GM12878 (cell line): ENCODE measurements around the gene SCMH1. TPM values are rescaled to one million over a fixed set of nuclear protein-coding genes. Genes with fewer than 3 reads are reported as not detected.

ENCODE experiments used
- ATAC-seq: fragments of 200-7000 bp; cut with Tn5 transposase; 3 replicates; pipeline ENCODE4 v1.9.1; 2020; ENCODE audit warnings: mild to moderate bottlenecking, moderate library complexity
- BruUV-seq: library from RNA; stranded (reverse); fragments of 400-500 nt; replicated peaks from 2 replicates; lab custom pipeline; 2021; lab: Mats Ljungman, UMichigan
- CTCF ChIA-PET: fragments of 300-600 bp; sonication (Branson Sonifier 250); formaldehyde crosslinking; extraction: SDS; loops from one replicate; lab custom pipeline; 2021; ENCODE audit warnings: inconsistent platforms; lab: Yijun Ruan, JAX
- POLR2A ChIA-PET: fragments of 350-600 bp; formaldehyde crosslinking; extraction: SDS; loops from one replicate; lab custom pipeline; 2021; ENCODE audit warnings: inconsistent platforms; lab: Charles Lee
- RAD21 ChIA-PET: fragments of 300-600 bp; sonication (Branson Sonifier 250); formaldehyde crosslinking; loops from one replicate; lab custom pipeline; 2023; ENCODE audit warnings: antibody characterized with exemption; ENCODE audit not compliant: unreplicated experiment; lab: Charles Lee
- SMC1A ChIA-PET: fragments of 300-600 bp; sonication (Branson Sonifier 250); formaldehyde crosslinking; loops from one replicate; lab custom pipeline; 2023; ENCODE audit not compliant: unreplicated experiment, uncharacterized antibody; lab: Charles Lee
- DNase-seq: peaks from one replicate; pipeline ENCODE4 v3.0.0-alpha.2; 2011; ENCODE audit warnings: low read depth, low spot score
- FAIRE-seq: peaks from 3 replicates; lab custom pipeline; 2011; peaks lifted over from hg19 to GRCh38; lab: Jason Lieb, UNC
- H2AFZ ChIP-seq: 2 replicates; pipeline ENCODE4 v1.6.0; 2011; ENCODE audit warnings: low read depth, low read length, control low read depth; ENCODE audit not compliant: control insufficient read depth
- H3K27ac ChIP-seq: 2 replicates; pipeline ENCODE4 v1.5.1; 2011; ENCODE audit warnings: control low read depth; ENCODE audit not compliant: control insufficient read depth, insufficient read depth
- H3K27me3 ChIP-seq, 2 experiments: replicated peaks in 1 of 2; 2 replicates each; pipeline versions ENCODE4 v1.6.0 to v1.6.1; 2011; ENCODE audit warnings: low read length in 1 of 2; ENCODE audit not compliant: control insufficient read depth in 2 of 2, insufficient read depth in 2 of 2
- H3K36me3 ChIP-seq, 2 experiments: 2 replicates each; pipeline ENCODE4 v1.5.1; 2011; ENCODE audit warnings: low read length in 1 of 2; ENCODE audit not compliant: control insufficient read depth in 2 of 2, insufficient read depth in 2 of 2
- H3K4me1 ChIP-seq: 2 replicates; pipeline ENCODE4 v1.6.1; 2011; ENCODE audit warnings: mild to moderate bottlenecking, low read length, moderate library complexity, mixed read lengths; ENCODE audit not compliant: control insufficient read depth, insufficient read depth
- H3K4me2 ChIP-seq: 2 replicates; pipeline ENCODE4 v1.6.0; 2011; ENCODE audit warnings: control low read depth; ENCODE audit not compliant: control insufficient read depth, insufficient read depth
- H3K4me3 ChIP-seq: fragments of 200-600 bp; sonication (generic); 2 replicates; pipeline ENCODE4 v1.5.1; 2016
- H3K79me2 ChIP-seq: 2 replicates; pipeline ENCODE4 v1.6.0; 2011; ENCODE audit warnings: low read length; ENCODE audit not compliant: control insufficient read depth, insufficient read depth
- H3K9ac ChIP-seq: 2 replicates; pipeline ENCODE4 v1.8.0; 2011; ENCODE audit warnings: low read length, control low read depth, mixed read lengths; ENCODE audit not compliant: control insufficient read depth, insufficient read depth
- H3K9me3 ChIP-seq: replicated peaks from 3 replicates; pipeline ENCODE4 v1.5.1; 2011; ENCODE audit warnings: mild to moderate bottlenecking, low read length; ENCODE audit not compliant: control insufficient read depth, insufficient read depth
- H4K20me1 ChIP-seq: 2 replicates; pipeline ENCODE4 v1.6.0; 2011; ENCODE audit not compliant: control insufficient read depth, insufficient read depth
- BRCA1 ChIP-seq: IDR thresholded peaks from 2 replicates; pipeline ENCODE4 v1.6.1; 2011; ENCODE audit warnings: low read depth, low read length, improper control_type of control experiment
- CBFB ChIP-seq: IDR thresholded peaks from 2 replicates; pipeline ENCODE4 v1.6.1; 2016; ENCODE audit warnings: antibody characterized with exemption, low read depth
- CBX3 ChIP-seq: fragments of 200-600 bp; sonication (generic); IDR thresholded peaks from 2 replicates; pipeline ENCODE4 v1.6.1; 2016; ENCODE audit warnings: low read depth, borderline replicate concordance
- CHD2 ChIP-seq: IDR thresholded peaks from 2 replicates; pipeline ENCODE4 v1.6.1; 2011; ENCODE audit warnings: low read depth, low read length, improper control_type of control experiment, borderline replicate concordance
- CHD4 ChIP-seq: fragments of 200-600 bp; sonication (generic); IDR thresholded peaks from 2 replicates; pipeline ENCODE4 v1.6.1; 2016; ENCODE audit warnings: mild to moderate bottlenecking
- EP300 ChIP-seq, 2 experiments: fragments of 150-350 bp in 1 of 2; IDR thresholded peaks; 2 replicates each; pipeline ENCODE4 v1.6.1; 2011 to 2012; ENCODE audit warnings: low read depth in 2 of 2, low read length in 2 of 2, borderline replicate concordance in 1 of 2, improper control_type of control experiment in 1 of 2, inconsistent platforms in 1 of 2; ENCODE audit not compliant: control insufficient read depth in 1 of 2
- MXI1 ChIP-seq: fragments of 150-350 bp; IDR thresholded peaks from 2 replicates; pipeline ENCODE4 v1.6.1; 2011; ENCODE audit warnings: low read depth, mild to moderate bottlenecking, inconsistent platforms, low read length, improper control_type of control experiment
- POLR2AphosphoS2 ChIP-seq: IDR thresholded peaks from 2 replicates; pipeline ENCODE4 v1.6.1; 2011; ENCODE audit warnings: low read depth, mild to moderate bottlenecking, low read length, improper control_type of control experiment, moderate library complexity
- RAD51 ChIP-seq: fragments of 450-650 bp; IDR thresholded peaks from 2 replicates; pipeline ENCODE4 v1.6.1; 2016; ENCODE audit warnings: moderate library complexity, mild to moderate bottlenecking, inconsistent platforms
- RB1 ChIP-seq: fragments of 450-650 bp; formaldehyde crosslinking; IDR thresholded peaks from 2 replicates; pipeline ENCODE4 v1.6.1; 2017; ENCODE audit warnings: mild to moderate bottlenecking, borderline replicate concordance
- SMARCA5 ChIP-seq: fragments of 450-650 bp; IDR thresholded peaks from 2 replicates; pipeline ENCODE4 v1.6.1; 2017; ENCODE audit warnings: mild to moderate bottlenecking
- SREBF2 ChIP-seq: IDR thresholded peaks from 2 replicates; pipeline ENCODE4 v1.6.1; 2012; ENCODE audit warnings: mild to moderate bottlenecking, low read length
- TBL1XR1 ChIP-seq: IDR thresholded peaks from 2 replicates; pipeline ENCODE4 v1.6.1; 2012; ENCODE audit warnings: low read depth, low read length, improper control_type of control experiment
- ZNF207 ChIP-seq: fragments of 450-650 bp; IDR thresholded peaks from 2 replicates; pipeline ENCODE4 v1.6.1; 2014; ENCODE audit warnings: antibody characterized with exemption, mild to moderate bottlenecking, borderline replicate concordance
- ZNF217 ChIP-seq: fragments of 450-650 bp; IDR thresholded peaks from 2 replicates; pipeline ENCODE4 v1.6.1; 2017; ENCODE audit warnings: antibody characterized with exemption, mild to moderate bottlenecking
- ZNF24 ChIP-seq: fragments of 450-650 bp; IDR thresholded peaks from 2 replicates; pipeline ENCODE4 v1.6.1; 2017; ENCODE audit warnings: antibody characterized with exemption, mild to moderate bottlenecking
- ZZZ3 ChIP-seq: IDR thresholded peaks from 2 replicates; pipeline ENCODE4 v1.6.1; 2011; ENCODE audit warnings: low read depth; ENCODE audit not compliant: control insufficient read depth, insufficient read length
- WGBS: methylation state at CpG from one replicate; pipeline ENCODE4 v1.1.6; 2016; ENCODE audit warnings: low lambda C conversion rate; ENCODE audit not compliant: insufficient replicate concordance, insufficient coverage; ENCODE audit errors: missing lambda C conversion rate; 5-methylcytosine and 5-hydroxymethylcytosine counted together
- in situ Hi-C: fragments of 300-500 bp; cut with MboI; formaldehyde crosslinking; loops from 9 replicates; pipeline ENCODE4 v1.14.3; 2018; ENCODE audit warnings: mixed read lengths
- intact Hi-C: fragments of 100-400 bp; cut with micrococcal nuclease; formaldehyde crosslinking; loops from one replicate; pipeline ENCODE4 v1.14.2; 2022; ENCODE audit not compliant: unreplicated experiment
- polyA plus RNA-seq, 11 experiments: library from polyadenylated mRNA; depleted of rRNA in 4 of 11; unstranded in 6 of 11; stranded (reverse) in 5 of 11; fragments of >200 nt; fragmentation: Nextera tagmentation in 4 of 11; fragmentation: Illumina TruSeq in 1 of 11; extraction: Ambion mirVana in 4 of 11; extraction: Trizol in 1 of 11; gene quantifications; 1 replicate in 1 of 11; 2 replicates in 10 of 11; pipeline versions ENCODE4 v1.2.1 to v1.2.3, GENCODE V29; 2011 to 2016; ENCODE audit warnings: inconsistent platforms in 2 of 11, missing spikeins in 2 of 11, low read depth in 1 of 11
- total RNA-seq, 4 experiments: library from RNA; depleted of rRNA in 3 of 4; stranded (reverse); fragments of >200 nt in 3 of 4; fragmentation: Illumina TruSeq in 1 of 4; extraction: Trizol in 1 of 4; gene quantifications; 2 replicates each; pipeline versions ENCODE4 v1.2.1 to v1.2.3, GENCODE V29; 2013 to 2021
- TF ChIP-seq, protein P1 (sequence below): IDR thresholded peaks from 2 replicates; pipeline ENCODE4 v1.6.1; 2012; ENCODE audit warnings: low read length, inconsistent platforms
- TF ChIP-seq, protein P2 (sequence below): fragments of 450-650 bp; formaldehyde crosslinking; IDR thresholded peaks from 2 replicates; pipeline ENCODE4 v1.4.0; 2022; ENCODE audit warnings: mild to moderate bottlenecking, moderate library complexity

Gene SCMH1
- total and polyA plus RNA-seq, 10 of the 15 experiments (the other 5 are each of a cell fraction or from before 2014, with no cell fraction given) = 7.5 to 44.1 (median 27.8) TPM

DNA sequence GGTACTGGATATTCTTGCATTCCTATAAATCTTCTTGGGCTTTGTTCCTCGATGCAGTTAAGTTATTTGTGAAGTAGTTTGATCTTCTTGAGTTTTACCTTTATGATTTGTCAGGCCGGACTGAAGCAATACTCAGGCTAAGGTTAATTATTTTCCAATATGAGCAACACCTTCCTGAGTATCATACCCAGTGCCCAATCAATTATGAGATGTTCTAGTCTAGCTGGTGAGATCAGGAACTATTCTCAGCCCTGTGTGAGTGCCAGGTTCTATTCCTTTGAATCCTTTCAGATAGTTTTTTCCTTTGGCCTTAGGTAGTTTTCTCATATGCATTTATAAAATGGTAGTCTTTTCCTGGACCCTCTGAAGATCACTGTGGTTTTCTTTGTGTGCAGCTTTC is 92.5 kb downstream of the SCMH1 start:
- no peaks in the 10 kb centered on the region for H3K79me2 ChIP-seq
- no peak overlapping the region for H3K4me2 ChIP-seq
- H3K4me3 ChIP-seq = no peak overlapping the region
- H2AFZ ChIP-seq = no peak overlapping the region
- H3K27ac ChIP-seq = no peak overlapping the region
- FAIRE-seq = no peak
- TF ChIP-seq EP300 (IDR thresholded peaks at IDR 0.05; ENCODE audit: borderline replicate concordance in 1 of 2, control insufficient read depth in 1 of 2, low read depth in 2 of 2, low read length in 2 of 2) = no peak
- TF ChIP-seq BRCA1 = no peak
- no peak for TF ChIP-seq ZNF207
- TF ChIP-seq, protein P1, sequence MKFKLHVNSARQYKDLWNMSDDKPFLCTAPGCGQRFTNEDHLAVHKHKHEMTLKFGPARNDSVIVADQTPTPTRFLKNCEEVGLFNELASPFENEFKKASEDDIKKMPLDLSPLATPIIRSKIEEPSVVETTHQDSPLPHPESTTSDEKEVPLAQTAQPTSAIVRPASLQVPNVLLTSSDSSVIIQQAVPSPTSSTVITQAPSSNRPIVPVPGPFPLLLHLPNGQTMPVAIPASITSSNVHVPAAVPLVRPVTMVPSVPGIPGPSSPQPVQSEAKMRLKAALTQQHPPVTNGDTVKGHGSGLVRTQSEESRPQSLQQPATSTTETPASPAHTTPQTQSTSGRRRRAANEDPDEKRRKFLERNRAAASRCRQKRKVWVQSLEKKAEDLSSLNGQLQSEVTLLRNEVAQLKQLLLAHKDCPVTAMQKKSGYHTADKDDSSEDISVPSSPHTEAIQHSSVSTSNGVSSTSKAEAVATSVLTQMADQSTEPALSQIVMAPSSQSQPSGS = no peak
- no peak for TF ChIP-seq ZZZ3
- TF ChIP-seq POLR2AphosphoS2 = no peak
- no peak for TF ChIP-seq CBFB
- no peak for TF ChIP-seq CBX3
- TF ChIP-seq CHD2 = no peak
- no peak for TF ChIP-seq RB1
- no peak for TF ChIP-seq MXI1
- no peak for TF ChIP-seq ZNF217
- no peak for TF ChIP-seq RAD51
- no peak for TF ChIP-seq ZNF24
- TF ChIP-seq SMARCA5 = no peak
- no peak for TF ChIP-seq CHD4
- TF ChIP-seq, protein P2, sequence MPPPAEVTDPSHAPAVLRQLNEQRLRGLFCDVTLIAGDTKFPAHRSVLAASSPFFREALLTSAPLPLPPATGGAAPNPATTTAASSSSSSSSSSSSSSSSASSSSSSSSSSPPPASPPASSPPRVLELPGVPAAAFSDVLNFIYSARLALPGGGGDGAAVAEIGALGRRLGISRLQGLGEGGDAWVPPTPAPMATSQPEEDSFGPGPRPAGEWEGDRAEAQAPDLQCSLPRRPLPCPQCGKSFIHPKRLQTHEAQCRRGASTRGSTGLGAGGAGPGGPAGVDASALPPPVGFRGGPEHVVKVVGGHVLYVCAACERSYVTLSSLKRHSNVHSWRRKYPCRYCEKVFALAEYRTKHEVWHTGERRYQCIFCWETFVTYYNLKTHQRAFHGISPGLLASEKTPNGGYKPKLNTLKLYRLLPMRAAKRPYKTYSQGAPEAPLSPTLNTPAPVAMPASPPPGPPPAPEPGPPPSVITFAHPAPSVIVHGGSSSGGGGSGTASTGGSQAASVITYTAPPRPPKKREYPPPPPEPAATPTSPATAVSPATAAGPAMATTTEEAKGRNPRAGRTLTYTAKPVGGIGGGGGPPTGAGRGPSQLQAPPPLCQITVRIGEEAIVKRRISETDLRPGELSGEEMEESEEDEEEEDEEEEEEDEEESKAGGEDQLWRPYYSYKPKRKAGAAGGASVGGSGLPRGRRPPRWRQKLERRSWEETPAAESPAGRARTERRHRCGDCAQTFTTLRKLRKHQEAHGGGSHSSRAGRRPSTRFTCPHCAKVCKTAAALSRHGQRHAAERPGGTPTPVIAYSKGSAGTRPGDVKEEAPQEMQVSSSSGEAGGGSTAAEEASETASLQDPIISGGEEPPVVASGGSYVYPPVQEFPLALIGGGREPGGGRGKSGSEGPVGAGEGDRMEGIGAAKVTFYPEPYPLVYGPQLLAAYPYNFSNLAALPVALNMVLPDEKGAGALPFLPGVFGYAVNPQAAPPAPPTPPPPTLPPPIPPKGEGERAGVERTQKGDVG = no peak
- no peak for TF ChIP-seq TBL1XR1
- no peak for TF ChIP-seq SREBF2
- CTCF ChIA-PET = interaction anchor here (1.1 kb wide), 1 partner anchor 9 kb away, joined by 4 read pairs; no protein-coding TSS in a partner anchor
- no peaks in the 10 kb centered on the region; the same call in 1 of the 3 replicates for H3K9me3 ChIP-seq
- no TSS peak for BruUV-seq
- SMC1A ChIA-PET = interaction anchor here (0.5 kb wide), 1 partner anchor 456 kb away, joined by 3 read pairs; no protein-coding TSS in a partner anchor
- 75% methylated on average over 2 of the region's 2 CpGs for WGBS
- H3K4me1 ChIP-seq = no peaks in the 10 kb centered on the region
- RAD21 ChIA-PET = no interaction called here
- no peak for DNase-seq
- H3K27me3 ChIP-seq = no peaks in the 10 kb centered on the region
- intact Hi-C loops (no loop called here), in situ Hi-C loops (no loop called here)
- H4K20me1 ChIP-seq = no peaks in the 10 kb centered on the region
- ATAC-seq = no peak
- POLR2A ChIA-PET = no interaction called here
- H3K9ac ChIP-seq = no peak overlapping the region
- H3K36me3 ChIP-seq = peaks cover 0 to 2% of the 10 kb centered on the region in 2 experiments; a peak in 3 of 4 replicates
